SU-DHL-6 (cell line): Measurements from ENCODE around the gene DTNBP1.

Experiments
- CTCF ChIP-seq: fragments of 200-600 bp; sonication (generic); IDR thresholded peaks from one replicate; pipeline ENCODE4 v1.5.1; 2017; ENCODE audit warnings: antibody characterized with exemption, mild to moderate bottlenecking, low read length, moderate library complexity; ENCODE audit not compliant: insufficient read depth, poor library complexity, severe bottlenecking
- EZH2phosphoT487 ChIP-seq: fragments of 200-600 bp; sonication (generic), shearing (Covaris generic); conservative IDR thresholded peaks from 2 replicates; pipeline ENCODE4 v1.6.1; 2018; ENCODE audit warnings: mild to moderate bottlenecking, antibody characterized with exemption, low read length, moderate library complexity, mixed read lengths

- TF ChIP-seq CTCF (no peak), EZH2phosphoT487 (no peak)
Observed at GRCh38 chr6:15477746-15478145, 185.1 kb downstream of the DTNBP1 start.
